DND-41 (cell line): ENCODE measurements around the gene STX3.
"Not testable (repeated sequence)": the region's sequence is repeated elsewhere in the genome, so short reads cannot be mapped to it uniquely, and the experiment has no call there.

Source experiments
- CTCF ChIP-seq: IDR thresholded peaks from 2 replicates; pipeline ENCODE4 v1.5.1; 2012; ENCODE audit warnings: borderline replicate concordance, low read length, moderate library complexity, mild to moderate bottlenecking; ENCODE audit not compliant: poor library complexity, severe bottlenecking; ENCODE audit errors: extremely low read depth
- EZH2 ChIP-seq: IDR thresholded peaks from 3 replicates; pipeline ENCODE4 v1.6.1; 2012; ENCODE audit warnings: borderline replicate concordance, low read depth, mild to moderate bottlenecking, moderate library complexity, low read length, inconsistent platforms; ENCODE audit not compliant: severe bottlenecking

- not testable (repeated sequence) for TF ChIP-seq CTCF, EZH2
Measured at GRCh38 chr11:59849551-59849950, 94.4 kb downstream of the STX3 start.
